ENCODE results near the gene KCTD16.

The KCTD16 gene

GRCh38 chr5:144418719-144419118 lies 248.0 kb downstream of the KCTD16 start:
- DNase-seq (ENCODE audit: insufficient read length, low spot score): no peak
- no peak for FAIRE-seq
- TF ChIP-seq POLR2A (IDR thresholded peaks at IDR 0.05; ENCODE audit: low read depth, low read length): no peak

DNA sequence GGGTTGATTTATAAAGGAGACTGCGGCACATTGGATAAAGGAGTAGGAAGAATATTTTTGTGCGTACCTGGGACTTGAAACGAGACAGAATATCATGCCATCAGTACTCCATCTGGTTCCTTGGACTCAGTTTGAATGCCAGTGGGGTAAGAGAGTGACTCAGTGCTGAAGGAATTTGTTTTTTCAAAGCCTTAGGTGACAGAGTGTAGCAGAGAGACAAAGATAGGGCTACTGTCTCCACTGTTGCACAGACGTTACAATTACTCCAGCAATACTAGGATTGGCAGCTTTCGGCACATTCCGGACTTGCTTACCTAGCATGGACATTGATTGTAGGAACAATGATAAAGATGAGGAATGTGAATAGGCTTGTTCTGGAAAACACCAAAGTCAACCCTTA lies 250.7 kb downstream of the KCTD16 start:
- FAIRE-seq: no peak
- no peak for TF ChIP-seq POLR2A (IDR thresholded peaks at IDR 0.05; ENCODE audit: low read depth, low read length)

DNA sequence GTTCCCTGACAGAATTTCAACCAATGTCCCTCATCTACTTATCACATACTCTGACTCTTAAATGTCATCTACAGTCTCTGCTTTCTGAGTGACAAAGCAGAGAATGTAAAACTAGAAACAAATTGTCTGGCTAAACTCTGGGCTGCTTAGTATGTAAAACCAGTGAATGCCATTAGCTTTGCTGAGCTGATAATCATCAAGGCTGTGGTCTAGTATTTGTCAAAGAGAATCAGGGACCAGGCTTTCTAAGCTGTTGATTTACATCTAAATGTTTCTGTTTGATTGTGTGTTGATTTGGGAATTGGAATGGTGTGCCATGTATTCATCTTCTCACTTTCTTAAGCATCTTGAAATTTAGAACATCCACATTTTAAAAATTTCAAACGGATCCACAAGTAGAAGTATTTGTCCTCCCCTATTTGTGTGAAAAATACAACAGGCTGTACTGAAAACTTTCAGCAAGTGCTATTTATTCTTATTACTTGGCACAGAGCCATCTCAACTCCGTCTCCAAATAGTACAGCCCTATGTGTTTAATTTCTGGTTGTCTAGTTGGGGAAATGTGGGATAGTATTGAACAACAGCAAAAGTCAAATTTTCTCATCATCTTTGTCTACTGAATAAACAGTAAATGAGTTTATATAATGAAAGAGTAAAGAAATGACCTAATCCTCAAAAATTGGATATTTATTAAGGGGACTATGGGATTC lies 251.5 kb downstream of the KCTD16 start:
- no peak for FAIRE-seq
- no peak for DNase-seq (ENCODE audit: insufficient read length, low spot score)
- no peak for TF ChIP-seq POLR2A (IDR thresholded peaks at IDR 0.05; ENCODE audit: low read depth, low read length)

More for the DNA sequence above, 250.7 kb downstream of the KCTD16 start:
- DNase-seq (ENCODE audit: insufficient read length, low spot score): no peak

DNA sequence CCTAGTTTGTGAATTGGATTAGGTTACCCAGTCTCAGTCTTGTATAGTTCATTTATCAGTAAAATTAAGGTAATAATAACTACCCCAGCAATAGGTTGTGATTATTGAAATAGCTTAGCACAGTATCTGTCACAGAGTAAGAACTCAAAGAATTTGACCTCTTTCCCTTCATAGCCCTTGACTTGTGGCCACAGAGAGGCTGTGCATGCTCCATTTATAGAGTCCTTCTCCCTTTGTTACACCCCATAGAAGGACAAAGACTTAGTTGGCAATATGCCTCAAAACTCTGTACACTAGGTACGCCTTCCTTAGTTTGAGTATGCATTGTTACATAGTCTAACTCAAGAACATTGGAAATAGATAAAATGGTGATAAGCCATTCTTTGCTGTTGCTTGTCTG lies 257.2 kb downstream of the KCTD16 start:
- no peak for TF ChIP-seq POLR2A (IDR thresholded peaks at IDR 0.05; ENCODE audit: low read depth, low read length)
- FAIRE-seq: no peak
- DNase-seq (ENCODE audit: insufficient read length, low spot score): no peak

DNA sequence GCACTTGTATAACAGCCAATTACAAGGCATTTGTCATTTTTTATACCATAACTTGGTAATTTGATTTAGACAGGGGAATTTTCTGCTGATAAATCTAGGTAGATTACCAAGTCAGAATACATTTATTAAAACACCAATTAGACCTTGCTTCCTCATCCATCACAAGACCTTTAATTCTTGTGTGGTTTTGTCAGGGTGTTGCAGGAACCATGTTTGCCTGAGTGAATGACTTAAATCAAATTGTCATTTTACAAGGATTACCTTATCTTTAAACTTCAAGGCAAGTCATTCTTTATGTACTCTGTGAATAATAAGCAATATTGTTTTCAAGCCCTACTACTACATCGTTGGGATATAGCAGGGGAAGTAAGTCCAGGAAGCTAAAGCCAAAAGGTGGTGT lies 257.7 kb downstream of the KCTD16 start:
- DNase-seq (ENCODE audit: insufficient read length, low spot score): no peak
- FAIRE-seq: no peak
- TF ChIP-seq POLR2A (IDR thresholded peaks at IDR 0.05; ENCODE audit: low read depth, low read length): no peak

- DNase-seq (ENCODE audit: insufficient read length, low spot score) (no peak), FAIRE-seq (no peak)
- no peak for TF ChIP-seq POLR2A (IDR thresholded peaks at IDR 0.05; ENCODE audit: low read depth, low read length)
Measured at GRCh38 chr5:144429405-144429804, 258.7 kb downstream of the KCTD16 start.

- DNase-seq (ENCODE audit: insufficient read length, low spot score) (no peak), FAIRE-seq (no peak)
Measured at GRCh38 chr5:144429905-144430304, 259.2 kb downstream of the KCTD16 start.

DNA sequence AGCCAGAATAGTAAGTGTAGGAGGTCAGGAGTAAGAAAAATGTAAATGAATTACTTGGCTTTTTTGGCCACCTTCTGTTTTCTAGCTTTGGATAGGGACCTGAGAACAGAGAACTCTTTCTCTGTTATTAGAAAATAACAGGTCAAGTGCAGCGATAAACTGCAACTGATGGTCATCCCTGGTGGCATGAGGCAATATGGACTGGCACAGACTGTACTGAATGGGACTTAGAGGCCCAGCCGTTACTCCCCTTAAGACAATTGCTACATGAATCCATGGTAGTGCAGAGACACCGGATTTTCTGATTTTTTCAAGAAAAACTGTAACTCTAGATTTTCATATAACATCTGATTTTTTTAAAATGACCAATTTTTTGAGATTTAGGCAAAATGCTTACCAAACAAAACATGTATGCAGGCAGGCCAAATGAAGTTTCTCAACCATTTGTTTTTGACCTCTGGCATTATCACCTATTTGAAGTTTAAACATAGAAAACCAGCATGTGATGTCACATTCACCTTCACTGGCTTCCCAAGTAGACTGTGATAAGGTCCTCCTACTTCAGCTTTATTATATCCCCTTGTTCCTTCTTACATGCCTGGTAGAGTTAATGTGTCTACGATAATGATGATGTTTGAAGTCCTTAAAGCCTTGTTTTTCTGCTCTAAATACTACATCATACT lies 262.6 kb downstream of the KCTD16 start:
- FAIRE-seq: no peak
- no peak for TF ChIP-seq POLR2A (IDR thresholded peaks at IDR 0.05; ENCODE audit: low read depth, low read length)
- DNase-seq (ENCODE audit: insufficient read length, low spot score): no peak

More at GRCh38 chr5:144429905-144430304, 259.2 kb downstream of the KCTD16 start:
- no peak for TF ChIP-seq POLR2A (IDR thresholded peaks at IDR 0.05; ENCODE audit: low read depth, low read length)

DNA sequence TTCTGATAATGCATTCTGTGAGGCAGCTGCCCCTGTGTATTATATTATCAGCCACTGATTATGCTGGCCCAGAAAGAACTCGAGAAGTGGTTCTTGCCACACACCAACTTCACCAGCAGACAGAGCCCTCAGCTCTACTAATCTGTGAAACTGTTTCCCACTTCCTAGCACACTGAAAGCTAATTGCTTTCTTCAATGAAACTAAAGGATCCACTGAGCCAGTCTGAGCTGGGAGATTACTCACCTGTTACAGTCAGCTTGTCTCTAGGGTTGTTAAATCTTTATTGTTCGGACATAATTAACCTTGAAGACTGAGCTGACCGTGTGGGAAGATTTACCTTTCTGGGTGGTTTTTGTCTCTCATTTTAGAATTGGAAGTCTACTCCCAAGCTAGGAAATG lies 263.2 kb downstream of the KCTD16 start:
- no peak for DNase-seq (ENCODE audit: insufficient read length, low spot score)
- no peak for FAIRE-seq
- TF ChIP-seq POLR2A (IDR thresholded peaks at IDR 0.05; ENCODE audit: low read depth, low read length): no peak

- TF ChIP-seq POLR2A (IDR thresholded peaks at IDR 0.05; ENCODE audit: low read depth, low read length): no peak
- no peak for FAIRE-seq
- no peak for DNase-seq (ENCODE audit: insufficient read length, low spot score)
Measured at GRCh38 chr5:144436007-144436406, 265.3 kb downstream of the KCTD16 start.

GRCh38 chr5:144438237-144438636 lies 267.6 kb downstream of the KCTD16 start:
- TF ChIP-seq POLR2A (IDR thresholded peaks at IDR 0.05; ENCODE audit: low read depth, low read length): no peak
- FAIRE-seq: no peak
- no peak for DNase-seq (ENCODE audit: insufficient read length, low spot score)

DNA sequence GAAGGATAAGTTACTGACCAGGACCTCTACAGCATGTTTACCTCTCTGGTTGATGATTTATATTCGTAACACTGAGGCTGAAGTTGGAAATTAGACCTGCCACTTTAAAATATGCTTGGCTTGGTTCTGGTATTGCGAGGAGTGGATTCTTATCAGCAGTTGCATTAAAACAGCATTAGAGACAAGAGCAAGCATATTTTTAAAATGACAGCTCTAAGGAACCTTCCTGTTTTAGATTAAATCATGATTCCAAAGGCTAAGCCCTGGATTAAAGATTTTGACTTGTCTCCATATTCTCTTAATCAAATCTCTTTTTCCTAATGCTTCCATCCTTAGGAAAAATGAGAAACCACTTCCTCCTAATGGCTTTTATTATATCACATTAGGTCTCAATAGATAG lies 277.8 kb downstream of the KCTD16 start:
- no peak for TF ChIP-seq POLR2A (IDR thresholded peaks at IDR 0.05; ENCODE audit: low read depth, low read length)
- DNase-seq (ENCODE audit: insufficient read length, low spot score): no peak
- no peak for FAIRE-seq

DNA sequence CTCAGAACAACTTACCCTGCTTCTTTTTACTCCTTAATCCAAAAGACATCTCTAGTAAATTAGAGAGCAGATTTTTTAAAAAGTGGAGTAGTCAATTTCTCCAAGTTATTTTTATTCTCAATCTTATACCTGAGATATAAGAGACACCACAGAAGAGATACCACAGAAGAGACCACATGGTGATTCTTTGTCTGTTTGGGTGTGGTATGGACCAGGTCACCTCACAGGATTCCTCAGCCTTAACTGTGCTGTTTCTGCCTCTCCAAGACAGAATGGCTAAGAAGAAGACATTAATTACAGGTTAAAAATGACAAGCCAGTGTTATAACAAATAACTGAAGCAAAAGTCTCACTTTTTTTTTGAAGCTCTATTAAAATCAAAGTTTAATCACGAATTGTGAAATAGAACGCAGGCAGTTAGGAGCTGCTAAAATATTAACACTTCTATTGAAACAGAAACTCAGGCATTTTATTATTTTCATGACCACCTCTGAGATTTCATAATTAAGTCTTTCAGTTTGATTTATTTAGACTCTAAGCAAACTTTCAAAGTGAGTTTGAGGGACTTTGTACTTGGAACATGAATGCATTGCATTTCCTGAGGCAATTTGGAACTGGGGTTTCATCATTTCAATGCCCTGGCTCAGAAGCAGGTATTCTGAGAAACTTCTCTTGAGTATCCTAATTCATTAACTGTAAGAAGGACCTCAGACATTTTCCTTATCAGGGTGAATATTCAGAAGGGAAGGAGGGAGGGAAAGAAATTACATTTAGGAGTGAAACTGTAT lies 280.7 kb downstream of the KCTD16 start:
- no peak for TF ChIP-seq POLR2A (IDR thresholded peaks at IDR 0.05; ENCODE audit: low read depth, low read length)
- DNase-seq (ENCODE audit: insufficient read length, low spot score) (no peak), FAIRE-seq (no peak)

GRCh38 chr5:144453753-144454152 lies 283.1 kb downstream of the KCTD16 start:
- no peak for TF ChIP-seq POLR2A (IDR thresholded peaks at IDR 0.05; ENCODE audit: low read depth, low read length)
- FAIRE-seq: no peak
- no peak for DNase-seq (ENCODE audit: insufficient read length, low spot score)

Measured in H54 (cell line).